LNCaP clone FGC (cell line): Measurements from ENCODE around the gene ZNF146.

Experiments
- DNase-seq: peaks from one replicate; pipeline ENCODE4 v3.0.0-alpha.2; 2011; ENCODE audit warnings: low read depth
- H3K4me3 ChIP-seq: 2 replicates; pipeline ENCODE4 v1.5.1; 2011; ENCODE audit warnings: mild to moderate bottlenecking, low read depth, low read length, control low read depth
- CTCF ChIP-seq: IDR thresholded peaks from 2 replicates; pipeline ENCODE4 v1.5.1; 2012; ENCODE audit warnings: mild to moderate bottlenecking; ENCODE audit not compliant: control insufficient read depth, insufficient read depth; ENCODE audit errors: extremely low read depth

Gene ZNF146

GRCh38 chr19:36236946-36237310 lies 22.0 kb downstream of the ZNF146 start:
- H3K4me3 ChIP-seq: no peak overlapping the region
- no peak for TF ChIP-seq CTCF
- no peak for DNase-seq

- H3K4me3 ChIP-seq: no peak overlapping the region
- DNase-seq: no peak
- no peak for TF ChIP-seq CTCF
Measured at GRCh38 chr19:36244066-36244465, 29.2 kb downstream of the ZNF146 start.

GRCh38 chr19:36245210-36246005 lies 30.5 kb downstream of the ZNF146 start:
- no peak for TF ChIP-seq CTCF
- 0 out of 2 replicates have a peak overlapping the region, but pooled peaks have one; percentile 9 for H3K4me3 ChIP-seq
- DNase-seq: no peak

- H3K4me3 ChIP-seq: no peak overlapping the region
- no peak for TF ChIP-seq CTCF
- no peak for DNase-seq
Measured at GRCh38 chr19:36246006-36246481, 31.1 kb downstream of the ZNF146 start.

GRCh38 chr19:36252047-36252446 lies 37.1 kb downstream of the ZNF146 start:
- no peak overlapping the region for H3K4me3 ChIP-seq
- DNase-seq: no peak
- TF ChIP-seq CTCF: no peak

GRCh38 chr19:36254848-36255247 lies 39.9 kb downstream of the ZNF146 start:
- no peak for TF ChIP-seq CTCF
- no peak overlapping the region for H3K4me3 ChIP-seq

GRCh38 chr19:36255316-36255715 lies 40.4 kb downstream of the ZNF146 start:
- DNase-seq: no peak
- H3K4me3 ChIP-seq: no peak overlapping the region
- TF ChIP-seq CTCF: no peak

More at GRCh38 chr19:36254848-36255247, 39.9 kb downstream of the ZNF146 start:
- DNase-seq: no peak
